Lower leg skin (tissue), 4 donors: ENCODE results near the gene PACRG. TPM values are rescaled to one million over a fixed set of nuclear protein-coding genes. Genes with fewer than 3 reads are reported as not detected.
"Not testable (repeated sequence)": the region's sequence is repeated elsewhere in the genome, so short reads cannot be mapped to it uniquely, and the experiment has no call there.

ENCODE experiments used
- DNase-seq, 2 donors: peaks; one replicate each; pipeline ENCODE4 v3.0.0-alpha.2; 2019; ENCODE audit warnings: low spot score in 2 of 2
- H3K4me3 ChIP-seq: fragments of 200-600 bp; sonication (generic); 2 replicates; pipeline ENCODE4 v1.5.1; 2017; ENCODE audit warnings: mild to moderate bottlenecking, low read depth; ENCODE audit not compliant: poor library complexity, severe bottlenecking
- CTCF ChIP-seq, 3 donors: fragments of 450-650 bp; IDR thresholded peaks; one replicate each; pipeline ENCODE4 v1.5.1; 2016; ENCODE audit warnings: antibody characterized with exemption in 3 of 3, mild to moderate bottlenecking in 3 of 3, moderate library complexity in 2 of 3
- POLR2A ChIP-seq, 2 donors: fragments of 450-650 bp; IDR thresholded peaks; one replicate each; pipeline ENCODE4 v1.6.1; 2016 to 2017; ENCODE audit warnings: antibody characterized with exemption in 2 of 2, mild to moderate bottlenecking in 1 of 2, moderate library complexity in 1 of 2
- WGBS, 2 donors: methylation state at CpG; one replicate each; pipeline ENCODE4 v1.1.5; 2018; 5-methylcytosine and 5-hydroxymethylcytosine counted together
- intact Hi-C: fragments of 100-400 bp; cut with DNase I; formaldehyde crosslinking; loops from one replicate; pipeline ENCODE4 v1.15.0; 2023; ENCODE audit warnings: low total_unique reads
- total RNA-seq, 4 donors: library from RNA; depleted of rRNA; stranded (reverse); fragments of >200 nt; gene quantifications; one replicate each; pipeline ENCODE4 v1.1.0, GENCODE V29; 2016

Gene PACRG
- total RNA-seq: 1 to 10 TPM in 2 of 4 donors, under 1 TPM in 1, not detected in 1; 0.38 to 3.9 (median 3.4) TPM

- intact Hi-C loops: no loop called here
- peak within 1 kb of the TSS; percentile 84 for H3K4me3 ChIP-seq
- TF ChIP-seq POLR2A (IDR thresholded peaks at IDR 0.05): no peak
- TF ChIP-seq CTCF (IDR thresholded peaks at IDR 0.05): no peak
- WGBS, 2 donors: 1 to 2% methylated on average over 53 to 76 of the region's 84 CpGs
- peak; percentile 98 to 100 for DNase-seq
Observed at GRCh38 chr6:162727322-162728182, at the start of gene PACRG, which contains the start of gene PRKN. Gene PACRG, plus strand, starts transcription at chr6:162727974. Gene PRKN, minus strand, starts transcription at chr6:162727766.

GRCh38 chr6:162678896-162679295, 48.9 kb upstream of the PACRG start:
- H3K4me3 ChIP-seq, intact Hi-C loops, DNase-seq: not testable (repeated sequence)
- WGBS, 2 donors: 90 to 95% methylated on average over 7 of the region's 7 CpGs

- DNase-seq: no peak
- intact Hi-C loops: no loop called here
- no peak overlapping the region for H3K4me3 ChIP-seq
- 81 to 95% methylated on average over 1 of the region's 1 CpG for WGBS, 2 donors
- no peak for TF ChIP-seq POLR2A (IDR thresholded peaks at IDR 0.05)
- TF ChIP-seq CTCF (IDR thresholded peaks at IDR 0.05): no peak
Observed at GRCh38 chr6:162679681-162680080, 48.1 kb upstream of the PACRG start.

GRCh38 chr6:162680367-162680766, 47.4 kb upstream of the PACRG start:
- no peak for TF ChIP-seq CTCF (IDR thresholded peaks at IDR 0.05)
- no peak for TF ChIP-seq POLR2A (IDR thresholded peaks at IDR 0.05)
- intact Hi-C loops: no loop called here

GRCh38 chr6:162680871-162681270, 46.9 kb upstream of the PACRG start:
- WGBS, 2 donors: 69 to 79% methylated on average over 4 of the region's 4 CpGs
- DNase-seq: no peak
- intact Hi-C loops: no loop called here
- H3K4me3 ChIP-seq: no peak overlapping the region
- no peak for TF ChIP-seq CTCF (IDR thresholded peaks at IDR 0.05)
- no peak for TF ChIP-seq POLR2A (IDR thresholded peaks at IDR 0.05)

More at GRCh38 chr6:162680367-162680766, 47.4 kb upstream of the PACRG start:
- no peak for DNase-seq
- H3K4me3 ChIP-seq: no peak overlapping the region

- TF ChIP-seq CTCF (IDR thresholded peaks at IDR 0.05) (no peak), POLR2A (IDR thresholded peaks at IDR 0.05) (no peak)
- intact Hi-C loops: no loop called here
- WGBS, 2 donors: 76 to 85% methylated on average over 1 of the region's 1 CpG
- no peak overlapping the region for H3K4me3 ChIP-seq
- DNase-seq: no peak
Observed at GRCh38 chr6:162681447-162681846, 46.3 kb upstream of the PACRG start.
